GM12801 (cell line): ENCODE results near the gene PTPRF.

Source experiments
- TF ChIP-seq, protein P1 (sequence below): IDR thresholded peaks from one replicate; pipeline ENCODE4 v1.5.1; 2011; ENCODE audit warnings: control low read depth; ENCODE audit not compliant: insufficient read length; ENCODE audit errors: extremely low read depth

The PTPRF gene

DNA sequence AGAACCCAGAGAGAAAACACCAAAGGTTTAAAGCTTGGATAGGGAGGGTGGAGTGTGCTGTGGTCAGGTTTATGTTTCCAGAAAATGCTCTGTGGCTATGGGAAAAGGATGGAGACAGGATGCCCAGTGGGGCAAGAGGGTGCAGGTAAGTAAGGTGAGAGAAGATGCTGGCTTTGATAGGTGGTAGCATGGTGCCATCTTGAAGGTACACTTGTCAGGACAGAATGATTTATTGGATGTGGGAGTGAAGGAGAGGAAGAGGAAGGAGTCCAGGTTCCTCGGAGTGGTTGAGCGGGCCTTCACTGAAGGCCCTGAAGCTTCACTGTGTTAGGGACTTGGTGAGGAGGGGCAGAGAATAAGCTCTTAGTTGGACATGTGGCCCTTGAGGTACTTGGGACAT, 3.6 kb downstream of the PTPRF start:
- TF ChIP-seq, protein P1, sequence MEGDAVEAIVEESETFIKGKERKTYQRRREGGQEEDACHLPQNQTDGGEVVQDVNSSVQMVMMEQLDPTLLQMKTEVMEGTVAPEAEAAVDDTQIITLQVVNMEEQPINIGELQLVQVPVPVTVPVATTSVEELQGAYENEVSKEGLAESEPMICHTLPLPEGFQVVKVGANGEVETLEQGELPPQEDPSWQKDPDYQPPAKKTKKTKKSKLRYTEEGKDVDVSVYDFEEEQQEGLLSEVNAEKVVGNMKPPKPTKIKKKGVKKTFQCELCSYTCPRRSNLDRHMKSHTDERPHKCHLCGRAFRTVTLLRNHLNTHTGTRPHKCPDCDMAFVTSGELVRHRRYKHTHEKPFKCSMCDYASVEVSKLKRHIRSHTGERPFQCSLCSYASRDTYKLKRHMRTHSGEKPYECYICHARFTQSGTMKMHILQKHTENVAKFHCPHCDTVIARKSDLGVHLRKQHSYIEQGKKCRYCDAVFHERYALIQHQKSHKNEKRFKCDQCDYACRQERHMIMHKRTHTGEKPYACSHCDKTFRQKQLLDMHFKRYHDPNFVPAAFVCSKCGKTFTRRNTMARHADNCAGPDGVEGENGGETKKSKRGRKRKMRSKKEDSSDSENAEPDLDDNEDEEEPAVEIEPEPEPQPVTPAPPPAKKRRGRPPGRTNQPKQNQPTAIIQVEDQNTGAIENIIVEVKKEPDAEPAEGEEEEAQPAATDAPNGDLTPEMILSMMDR, result no peak

- TF ChIP-seq, protein P1, result no peak
These were observed 5.6 kb downstream of the PTPRF start for GRCh38 chr1:43536196-43536863.

DNA sequence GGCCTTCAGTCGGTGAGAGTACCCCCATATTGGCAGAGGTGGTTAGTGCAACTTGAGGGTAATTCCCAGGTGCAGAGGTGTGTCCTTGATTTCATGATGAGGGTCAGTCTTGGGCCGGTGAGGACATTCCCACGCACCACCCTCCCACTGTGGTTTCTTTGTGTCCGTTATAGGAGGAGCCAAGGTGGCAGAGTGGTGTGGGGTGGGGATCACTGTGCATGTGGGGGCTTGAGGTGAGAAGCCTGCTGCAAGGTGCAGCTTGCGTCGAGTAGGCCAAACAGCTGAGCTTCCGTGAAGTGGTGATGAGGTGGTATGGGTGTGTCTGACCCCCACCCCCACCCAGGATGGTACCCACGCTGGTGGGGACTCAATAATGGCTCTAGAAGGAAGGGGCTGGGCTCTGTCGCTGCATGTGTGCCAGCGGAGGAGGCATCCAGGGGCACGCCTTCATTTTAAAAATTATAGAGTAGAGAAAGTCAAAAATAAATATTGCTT, 6.2 kb downstream of the PTPRF start:
- TF ChIP-seq, protein P1, result no peak

DNA sequence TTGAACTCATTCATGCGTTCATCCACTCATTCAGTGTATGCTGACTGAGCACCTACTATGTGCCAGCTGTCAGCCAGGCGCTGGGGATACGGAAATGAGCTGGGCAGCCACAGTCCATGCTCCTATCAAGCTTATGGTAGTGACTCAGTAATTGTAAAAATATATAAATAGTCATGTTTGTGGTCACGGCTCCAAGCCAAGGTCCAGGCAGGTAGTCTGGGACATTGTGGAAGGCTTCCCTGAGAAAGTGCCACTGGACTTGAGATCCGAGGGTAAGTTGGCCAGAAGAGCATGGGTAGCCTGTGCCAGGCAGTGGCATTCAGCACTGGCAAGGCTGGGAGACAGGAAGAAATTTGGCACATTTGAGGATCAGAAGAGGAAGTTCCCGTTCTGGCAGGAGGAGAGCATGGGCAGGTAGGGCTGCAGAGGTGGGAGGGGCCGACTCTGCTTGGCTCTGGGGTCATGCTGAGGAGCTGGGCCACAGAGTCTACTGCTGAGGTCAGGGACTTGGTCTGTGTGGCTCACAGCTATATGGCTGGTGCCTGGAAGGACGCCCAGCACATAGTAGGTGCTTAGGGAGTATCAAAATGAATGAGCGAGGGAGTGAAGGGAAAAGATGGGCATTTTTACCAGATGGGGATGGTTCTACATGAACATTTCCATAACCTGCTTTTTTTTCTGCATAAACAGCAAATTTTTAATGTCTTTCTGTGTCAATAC, 6.9 kb downstream of the PTPRF start:
- TF ChIP-seq, protein P1, result no peak

GRCh38 chr1:43538143-43538487, 7.4 kb downstream of the PTPRF start:
- TF ChIP-seq, protein P1, result no peak

GRCh38 chr1:43538969-43539368, 8.3 kb downstream of the PTPRF start:
- TF ChIP-seq, protein P1, result no peak

- TF ChIP-seq, protein P1, result no peak
These were observed 9.2 kb downstream of the PTPRF start for GRCh38 chr1:43539726-43540434.
